Transverse colon (tissue), 3 donors: ENCODE results near the gene ZNF526.

Experiments used
- POLR2A ChIP-seq: fragments of 450-650 bp; IDR thresholded peaks from one replicate; pipeline ENCODE4 v1.6.1; 2016; ENCODE audit warnings: antibody characterized with exemption, mild to moderate bottlenecking, moderate library complexity
- TF ChIP-seq, protein P1 (sequence below), 5 experiments: fragments of 200-600 bp in 3 of 5; fragments of 450-650 bp in 2 of 5; sonication (generic) in 3 of 5; IDR thresholded peaks; 1 replicate in 2 of 5; 2 replicates in 3 of 5; pipeline ENCODE4 v1.5.1; 2016 to 2017; ENCODE audit warnings: antibody characterized with exemption in 5 of 5, inconsistent platforms in 3 of 5, mild to moderate bottlenecking in 2 of 5, moderate library complexity in 1 of 5

DNA sequence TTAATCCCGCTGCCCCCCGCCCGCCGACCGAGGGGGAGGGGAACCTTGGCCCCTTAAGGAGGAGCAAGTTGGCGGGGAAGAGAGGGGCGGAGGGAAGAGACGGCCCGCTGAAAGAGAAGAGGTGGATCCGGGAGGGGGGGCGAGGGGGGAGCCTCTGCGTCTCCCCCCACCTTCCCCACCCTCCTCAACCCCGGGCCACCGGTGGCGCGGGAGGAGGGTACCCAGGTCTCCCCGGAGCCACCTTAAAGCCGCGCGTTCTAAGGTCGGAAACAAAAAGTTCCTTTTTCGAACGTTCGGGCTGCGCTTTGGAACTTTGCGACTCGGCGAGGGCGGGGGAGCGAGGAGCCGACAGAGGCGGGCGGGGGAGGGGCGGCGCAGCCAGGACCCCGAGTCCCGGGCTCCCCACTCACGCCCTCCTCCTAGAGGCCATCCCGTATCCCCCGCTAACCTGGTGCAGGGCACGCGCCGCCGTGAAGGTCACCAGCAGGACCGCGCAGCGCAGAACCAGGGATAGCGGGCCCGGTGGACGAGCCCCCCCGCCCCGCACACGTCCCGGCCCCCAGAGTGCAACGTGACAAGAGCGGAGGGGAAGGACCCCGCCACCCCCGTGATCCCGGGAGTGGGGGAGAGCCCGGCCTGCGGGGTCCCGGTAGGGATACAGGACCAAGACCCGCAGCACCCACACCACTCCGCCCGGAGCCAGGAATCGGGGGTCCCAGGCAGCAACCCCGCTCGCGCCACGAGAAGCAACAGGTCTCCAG lies 34.2 kb downstream of the ZNF526 start:
- TF ChIP-seq, protein P1, sequence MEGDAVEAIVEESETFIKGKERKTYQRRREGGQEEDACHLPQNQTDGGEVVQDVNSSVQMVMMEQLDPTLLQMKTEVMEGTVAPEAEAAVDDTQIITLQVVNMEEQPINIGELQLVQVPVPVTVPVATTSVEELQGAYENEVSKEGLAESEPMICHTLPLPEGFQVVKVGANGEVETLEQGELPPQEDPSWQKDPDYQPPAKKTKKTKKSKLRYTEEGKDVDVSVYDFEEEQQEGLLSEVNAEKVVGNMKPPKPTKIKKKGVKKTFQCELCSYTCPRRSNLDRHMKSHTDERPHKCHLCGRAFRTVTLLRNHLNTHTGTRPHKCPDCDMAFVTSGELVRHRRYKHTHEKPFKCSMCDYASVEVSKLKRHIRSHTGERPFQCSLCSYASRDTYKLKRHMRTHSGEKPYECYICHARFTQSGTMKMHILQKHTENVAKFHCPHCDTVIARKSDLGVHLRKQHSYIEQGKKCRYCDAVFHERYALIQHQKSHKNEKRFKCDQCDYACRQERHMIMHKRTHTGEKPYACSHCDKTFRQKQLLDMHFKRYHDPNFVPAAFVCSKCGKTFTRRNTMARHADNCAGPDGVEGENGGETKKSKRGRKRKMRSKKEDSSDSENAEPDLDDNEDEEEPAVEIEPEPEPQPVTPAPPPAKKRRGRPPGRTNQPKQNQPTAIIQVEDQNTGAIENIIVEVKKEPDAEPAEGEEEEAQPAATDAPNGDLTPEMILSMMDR (IDR thresholded peaks at IDR 0.05): peak in 2 of 5 experiments; percentile 25 to 27
- TF ChIP-seq POLR2A: no peak
